SIG-M5 (cell line): ENCODE data around the gene LIPM.
"Not testable (repeated sequence)": the region's sequence is repeated elsewhere in the genome, so short reads cannot be mapped to it uniquely, and the experiment has no call there.

Source experiments
- DNase-seq: peaks from one replicate; lab custom pipeline; 2025; lab: John Stamatoyannopoulos, UW

LIPM gene

DNA sequence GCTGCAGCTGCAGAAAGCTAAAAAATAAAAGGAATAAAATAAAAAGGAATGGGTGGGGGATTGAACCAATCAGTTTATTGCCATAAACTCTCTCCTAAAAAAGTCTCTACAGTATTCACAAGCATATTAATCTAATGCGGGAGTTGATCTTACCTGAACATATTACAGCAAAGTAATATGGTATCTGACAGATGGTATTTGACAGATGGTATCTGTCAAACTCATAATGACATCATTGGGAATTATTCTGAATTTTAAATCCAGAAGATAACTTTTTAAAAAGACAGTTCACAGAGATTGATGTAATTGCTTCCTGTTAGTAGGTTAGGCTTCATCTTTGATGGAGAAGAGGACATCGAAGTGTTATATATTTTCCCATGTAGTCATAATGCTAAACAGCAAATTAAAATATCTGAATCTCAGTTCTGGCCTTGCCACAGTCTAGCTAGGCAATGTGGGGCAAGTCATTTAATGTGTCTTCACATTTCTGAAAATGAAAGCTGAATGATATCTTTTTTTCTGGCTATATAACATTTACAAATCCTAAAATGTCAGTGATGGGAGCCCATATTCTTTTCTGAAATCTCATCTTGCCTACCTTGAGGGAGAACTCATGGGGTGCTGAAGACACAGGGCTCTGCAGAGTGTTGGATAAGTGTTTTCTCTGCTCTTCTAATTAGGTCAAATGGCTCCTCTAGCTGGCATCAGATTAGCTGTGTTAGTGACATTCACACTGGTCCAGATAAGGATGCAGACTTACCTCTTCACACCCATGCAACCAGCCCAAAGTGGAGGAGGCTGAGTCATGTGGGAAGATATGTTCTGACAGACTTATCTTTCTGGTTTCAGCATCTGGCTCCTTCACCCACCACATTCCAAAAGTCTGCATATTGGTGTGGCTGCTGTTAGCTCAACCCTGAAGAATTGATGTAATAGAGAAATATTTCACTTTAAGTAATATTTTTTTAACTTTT, 2.1 kb upstream of the LIPM start:
- no peak for DNase-seq

DNA sequence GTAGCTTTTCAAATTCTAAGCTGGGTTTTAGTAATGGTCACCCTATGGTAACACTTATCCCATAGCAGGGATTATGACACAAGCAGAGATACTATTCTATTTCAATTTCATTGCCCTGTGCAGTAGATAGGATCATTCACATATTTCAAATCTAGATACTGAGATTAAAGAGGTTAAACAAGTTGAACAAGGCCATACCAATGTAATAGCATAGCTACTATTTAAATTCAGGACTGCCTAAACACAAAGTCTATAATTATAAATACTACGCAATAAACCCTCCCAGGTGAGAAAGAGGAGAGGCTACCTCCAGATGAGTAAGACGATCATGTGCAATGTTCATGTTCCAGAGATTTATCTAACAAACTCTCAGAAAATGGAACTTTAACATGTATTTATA, 1.1 kb downstream of the LIPM start:
- DNase-seq, result no peak

DNA sequence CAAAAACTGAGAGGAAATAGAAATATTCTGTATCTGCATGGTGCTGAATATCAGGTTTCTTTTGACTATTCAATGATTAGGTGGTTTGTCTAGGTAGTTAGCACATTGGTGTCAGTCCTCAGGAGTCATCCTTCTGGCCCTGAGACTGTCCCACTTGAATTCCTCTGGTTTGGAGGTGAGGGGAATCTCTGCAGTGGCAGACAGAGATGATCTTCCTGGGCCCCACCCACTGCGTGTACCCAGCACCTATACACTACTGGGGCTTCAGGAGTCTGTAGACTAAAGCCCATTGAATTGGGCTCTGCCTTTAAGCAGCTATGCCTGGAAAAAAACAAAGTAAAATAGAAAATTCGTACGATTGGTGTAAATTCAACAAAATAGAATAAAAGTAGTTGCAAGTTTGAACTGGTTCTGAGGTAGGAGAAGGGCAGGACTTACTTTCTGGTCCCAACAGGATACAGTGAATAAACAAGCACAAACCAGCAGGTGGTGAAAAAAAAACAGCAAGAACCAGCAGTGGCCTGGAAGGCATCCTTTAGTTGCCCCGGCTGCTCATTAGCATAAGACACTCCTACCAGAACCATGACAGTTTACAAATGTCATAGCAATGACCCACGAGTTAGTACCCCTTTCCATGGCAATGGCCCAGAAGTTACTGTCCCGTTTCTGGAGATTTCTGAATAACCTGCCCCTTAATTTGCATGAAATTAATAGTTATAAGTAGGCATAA, 1.7 kb downstream of the LIPM start:
- DNase-seq, result no peak

DNA sequence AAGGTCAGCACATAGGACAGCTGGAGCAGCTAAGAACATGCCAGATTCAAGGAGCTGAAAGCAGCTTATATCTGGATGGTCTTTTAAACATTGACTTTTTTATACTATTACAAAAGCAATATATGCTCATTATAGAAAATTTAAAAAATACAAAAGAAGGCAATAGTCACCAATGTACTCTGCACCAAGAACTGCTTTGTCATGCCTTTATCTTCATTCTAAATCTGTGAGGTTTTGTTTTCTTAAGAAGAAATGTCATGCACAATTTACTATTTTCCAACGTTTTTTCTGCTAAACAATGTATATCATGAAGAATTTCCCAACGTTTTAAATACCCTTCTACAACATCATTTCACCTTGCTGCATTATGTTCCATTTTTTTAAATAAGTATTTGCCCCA, 2.8 kb downstream of the LIPM start:
- DNase-seq, result no peak

DNA sequence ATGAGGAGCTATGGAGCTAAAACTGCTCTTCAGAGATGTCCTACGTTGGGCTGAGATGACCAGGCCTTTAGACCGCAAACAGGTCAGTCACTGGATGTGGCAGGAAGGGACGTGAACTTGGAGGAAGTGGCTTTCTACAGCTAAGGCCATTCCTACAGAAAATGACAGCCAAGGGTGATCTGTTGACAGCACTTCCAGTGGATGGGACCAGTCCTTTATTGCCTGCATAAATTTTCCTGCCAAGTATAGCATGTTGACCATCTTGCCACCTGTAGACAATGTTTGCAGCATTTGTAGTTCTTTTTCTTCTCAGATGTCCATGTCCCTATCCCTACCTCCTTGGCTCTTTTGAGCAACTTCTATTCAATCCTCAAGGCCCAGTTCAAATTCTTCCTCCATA, 3.4 kb downstream of the LIPM start:
- DNase-seq, result no peak

DNA sequence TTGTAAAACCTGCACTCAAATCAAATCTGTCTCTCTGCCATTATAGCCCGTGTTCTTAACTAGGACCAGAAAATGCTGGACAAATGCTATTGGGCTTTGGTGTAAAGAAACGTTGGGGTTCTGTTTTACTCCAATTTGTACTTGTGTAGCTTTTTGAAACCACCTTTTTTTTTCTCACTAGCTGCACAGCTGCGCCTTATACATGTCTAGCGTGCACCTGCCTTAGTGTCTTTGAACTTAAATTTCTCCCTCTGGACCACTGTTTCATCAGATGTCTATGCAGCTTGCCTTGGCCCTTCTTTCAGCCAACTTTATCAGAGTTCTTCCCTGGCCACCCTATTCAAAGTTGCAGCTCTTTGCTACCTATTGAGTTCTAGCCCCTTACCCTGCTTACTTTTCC, 7.1 kb downstream of the LIPM start:
- DNase-seq, result no peak

DNA sequence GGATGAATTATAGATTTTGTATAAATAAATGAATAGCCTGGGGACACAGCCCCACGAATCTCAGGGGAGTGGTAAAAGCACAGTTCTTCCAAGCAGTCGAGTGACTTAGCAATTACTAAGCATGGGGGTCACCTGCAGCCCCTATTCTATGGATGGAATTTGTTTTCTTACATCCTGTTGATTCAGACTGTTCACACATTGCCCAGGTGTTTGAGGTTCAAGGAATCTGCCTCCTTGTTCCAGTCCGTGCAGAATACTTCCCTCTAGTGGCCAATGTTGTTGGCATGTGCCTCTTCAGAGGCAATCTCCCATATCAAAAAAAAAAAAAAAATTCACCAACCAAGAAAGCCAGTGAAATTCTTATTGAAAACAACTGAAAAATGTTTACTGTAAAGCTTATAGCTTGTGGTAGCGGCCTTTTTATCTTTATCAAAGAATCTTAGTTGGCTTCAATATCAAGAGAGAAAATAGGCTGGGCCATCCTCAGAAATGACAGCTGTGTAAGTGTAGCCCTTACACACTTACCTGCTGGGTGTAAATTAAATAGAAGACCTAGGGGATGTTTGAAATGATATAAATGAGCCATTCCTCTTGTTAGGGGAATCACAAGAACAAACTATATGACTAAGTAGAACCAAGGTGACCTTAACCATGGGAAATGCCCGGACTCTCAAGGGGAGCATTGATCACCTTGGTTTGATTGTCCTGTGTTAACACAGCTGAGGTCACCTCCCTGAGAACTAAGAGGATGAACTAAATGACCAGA, 7.8 kb downstream of the LIPM start:
- DNase-seq, result no peak

DNA sequence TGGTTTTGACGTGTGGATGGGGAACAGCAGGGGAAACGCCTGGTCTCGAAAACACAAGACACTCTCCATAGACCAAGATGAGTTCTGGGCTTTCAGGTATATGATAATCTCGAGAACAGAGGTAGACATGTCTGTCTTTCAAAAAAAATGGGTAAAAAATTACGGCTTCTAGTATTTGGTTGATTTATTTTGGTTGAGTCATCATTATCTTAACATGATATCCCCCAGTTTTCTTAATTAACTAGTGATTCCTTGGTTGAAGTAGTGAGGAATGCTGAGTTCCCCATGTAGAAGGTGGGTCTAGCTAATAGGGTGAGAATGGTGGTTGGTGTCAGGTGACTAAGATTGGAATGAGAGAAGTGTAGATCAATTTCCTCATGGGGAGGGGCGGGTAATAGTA, 10.7 kb downstream of the LIPM start:
- no peak for DNase-seq

DNA sequence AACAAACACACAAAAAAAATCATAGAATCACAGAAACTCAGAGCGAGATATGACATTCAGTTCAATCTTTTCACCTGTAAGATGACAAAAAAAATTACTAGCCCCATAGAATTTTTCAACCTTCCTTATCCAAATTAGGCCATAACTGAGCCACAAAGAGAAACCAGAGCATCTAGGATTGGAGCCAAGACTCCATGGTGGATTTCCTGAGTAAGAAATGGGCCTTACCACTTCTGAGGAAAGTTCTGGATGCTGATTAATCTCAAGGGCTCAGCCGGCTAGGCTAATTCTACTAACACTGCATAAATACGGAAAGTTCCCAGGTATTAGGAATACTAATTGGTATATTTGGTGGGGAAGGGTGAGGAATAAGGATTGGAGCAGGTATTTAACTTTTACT, 16.8 kb downstream of the LIPM start:
- DNase-seq, result no peak

DNA sequence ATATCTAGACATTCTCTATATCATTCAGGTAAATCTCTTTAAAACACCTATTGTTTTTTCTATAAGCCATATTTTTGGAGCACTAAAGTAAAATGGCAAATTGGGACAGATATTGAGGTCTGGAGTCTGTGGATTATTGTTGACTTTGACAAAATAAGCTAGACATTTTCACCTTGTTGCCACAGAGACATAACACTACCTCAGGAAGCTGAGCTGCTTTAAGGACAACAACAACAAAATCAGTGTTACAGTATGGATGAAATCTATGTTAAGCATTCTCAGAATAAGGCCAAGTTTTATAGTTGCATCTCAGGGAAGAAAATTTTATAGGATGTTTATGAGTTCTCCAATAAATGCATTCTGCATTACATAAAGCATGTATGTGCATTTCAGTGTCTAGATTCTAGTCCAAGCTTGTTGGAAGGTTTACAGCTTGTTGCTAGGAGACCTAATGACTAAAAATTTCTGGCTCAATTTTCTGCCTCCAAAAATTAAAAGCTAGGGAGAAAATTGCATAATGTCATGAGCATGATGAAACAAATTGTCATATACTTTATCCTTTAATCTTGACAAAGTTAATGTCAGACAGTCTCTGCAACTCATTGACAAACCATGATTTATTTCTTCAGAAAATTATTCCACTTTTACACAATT, 18.3 kb downstream of the LIPM start:
- DNase-seq, result no peak

DNA sequence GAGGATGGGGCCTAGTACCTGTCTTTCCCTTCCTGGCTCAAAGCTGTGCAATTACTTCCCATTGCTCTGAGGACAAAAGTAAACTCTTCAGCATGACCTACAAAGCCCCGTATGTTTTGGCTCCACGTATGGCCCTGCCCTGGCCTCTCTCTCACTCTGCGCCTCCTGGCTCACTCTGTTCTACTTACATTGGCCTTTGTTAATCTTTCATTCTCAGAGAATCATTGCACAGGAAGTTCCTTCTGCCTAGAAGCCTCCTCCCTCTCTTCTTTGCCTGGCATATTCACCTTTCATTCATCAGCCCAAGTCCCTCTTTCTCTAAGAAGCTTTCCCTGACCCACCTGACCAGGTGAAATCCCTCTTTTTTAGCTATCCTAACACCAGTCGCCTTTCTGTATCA, 23.9 kb downstream of the LIPM start:
- no peak for DNase-seq

DNA sequence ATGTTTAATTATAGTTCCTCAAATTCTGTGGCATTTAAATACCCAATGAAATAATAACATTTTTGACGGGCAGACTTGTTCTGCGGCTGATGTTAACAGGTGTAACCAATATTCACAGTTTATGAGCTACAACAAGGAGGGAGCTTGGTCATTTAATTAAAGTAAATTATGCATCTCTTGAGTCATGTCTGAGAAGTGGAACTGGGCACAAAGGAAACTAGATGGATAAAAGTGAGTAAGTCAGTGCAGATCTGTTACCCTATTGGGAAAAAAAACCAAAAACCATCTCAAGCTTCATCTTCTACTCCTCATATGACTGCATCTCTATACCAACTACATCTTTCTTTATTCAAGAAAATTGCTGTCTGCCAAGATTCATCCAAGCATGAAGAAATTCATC, 25.1 kb downstream of the LIPM start:
- no peak for DNase-seq

DNA sequence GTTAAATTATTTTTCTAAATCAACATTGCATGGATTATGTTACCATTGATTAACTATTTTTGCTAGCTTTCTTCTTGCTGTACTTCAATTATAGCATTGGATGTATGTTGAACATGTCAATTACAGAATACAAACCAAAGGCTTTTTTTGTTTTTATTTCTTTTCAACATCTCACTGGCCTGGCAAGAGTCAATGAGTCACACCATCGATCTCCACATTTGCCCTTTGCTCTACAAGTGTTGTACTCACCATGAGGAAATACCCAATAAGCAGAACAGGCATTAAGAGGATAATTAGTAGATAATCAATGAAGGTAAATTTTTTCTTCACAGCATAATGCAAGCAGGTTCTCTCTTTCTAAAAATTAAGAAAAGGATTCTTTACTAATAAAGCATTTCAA, 25.8 kb downstream of the LIPM start:
- no peak for DNase-seq

DNA sequence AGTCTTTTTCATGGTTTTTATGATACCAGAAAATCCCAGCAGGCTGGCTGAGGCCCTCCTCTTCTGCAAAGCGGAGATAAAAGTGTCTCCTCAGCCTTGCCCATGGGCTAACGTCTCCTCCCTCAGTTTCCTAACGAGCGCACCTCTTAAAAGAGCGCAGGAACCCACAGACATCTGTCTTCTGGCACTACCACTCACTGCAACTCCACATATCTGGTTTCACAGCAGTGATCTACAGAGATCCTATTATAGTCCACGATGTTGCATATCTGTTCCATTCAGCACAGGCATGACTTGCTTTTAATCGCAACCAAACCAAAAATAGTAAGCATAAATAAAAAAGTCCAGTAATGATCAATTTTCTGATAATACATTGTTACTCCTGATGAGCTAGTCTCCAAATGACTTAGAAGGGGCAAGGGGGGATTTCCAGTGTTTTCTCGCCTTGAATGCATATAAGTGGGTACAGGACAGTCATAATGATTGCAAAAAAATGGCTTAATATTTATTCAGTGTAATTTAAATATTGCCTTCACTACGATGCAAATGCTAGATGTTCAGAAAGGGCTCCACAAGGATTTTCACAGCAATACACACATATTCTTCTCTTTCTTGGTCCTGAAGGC, 28.2 kb downstream of the LIPM start:
- DNase-seq, result no peak

DNA sequence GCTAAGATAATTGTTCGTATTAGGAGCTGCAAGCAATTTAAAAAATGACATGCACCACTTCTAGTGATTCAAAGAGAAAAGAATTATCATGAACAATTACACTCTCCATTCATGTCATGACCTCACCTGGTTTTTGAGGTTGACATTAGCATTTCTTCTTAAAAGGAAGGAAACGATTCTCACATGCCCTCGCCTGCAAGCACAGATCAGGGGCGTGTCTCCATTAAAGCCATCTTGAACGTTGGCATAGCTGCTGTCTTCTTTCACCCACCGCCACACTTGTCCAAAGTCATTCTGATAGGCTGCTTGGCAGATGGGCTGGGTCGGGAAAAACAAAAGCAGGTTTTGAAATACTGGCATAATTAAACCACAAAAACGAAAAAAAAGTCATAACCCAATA, 29.2 kb downstream of the LIPM start:
- DNase-seq, result no peak

DNA sequence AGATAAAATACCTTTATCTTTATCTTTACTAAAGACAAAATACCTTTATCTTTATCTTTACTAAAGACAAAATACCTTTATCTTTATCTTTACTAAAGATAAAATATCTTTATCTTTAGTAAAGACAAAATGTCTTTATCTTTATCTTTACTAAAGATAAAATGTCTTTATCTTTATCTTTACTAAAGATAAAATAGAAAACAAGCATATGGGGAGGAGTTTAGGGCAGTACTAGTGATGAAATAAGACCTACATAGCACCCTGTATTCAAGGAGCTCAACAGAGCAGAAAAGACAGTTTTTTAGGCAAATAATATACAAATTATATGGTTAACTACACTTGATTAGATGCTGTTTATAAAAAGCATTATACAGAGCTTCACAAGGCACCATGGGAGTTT, 29.8 kb downstream of the LIPM start:
- no peak for DNase-seq

DNA sequence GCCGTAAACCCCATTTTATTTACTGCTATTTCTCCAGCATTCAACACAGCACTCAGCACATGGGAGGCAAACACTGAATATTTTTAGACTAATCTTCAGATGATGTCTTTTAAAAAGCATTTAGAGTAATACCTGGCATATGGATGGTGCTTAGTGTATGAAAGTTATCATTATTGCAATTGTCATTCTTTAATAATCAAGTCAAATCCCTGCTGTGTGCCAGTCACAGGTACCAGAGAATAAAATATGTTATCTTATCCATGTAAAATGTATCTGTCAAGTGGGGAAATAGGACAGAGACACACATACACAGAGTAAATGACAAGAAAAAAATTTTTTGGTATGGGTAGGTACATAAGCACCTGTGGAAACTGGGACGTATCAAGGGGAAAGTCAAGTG, 30.6 kb downstream of the LIPM start:
- DNase-seq, result no peak

DNA sequence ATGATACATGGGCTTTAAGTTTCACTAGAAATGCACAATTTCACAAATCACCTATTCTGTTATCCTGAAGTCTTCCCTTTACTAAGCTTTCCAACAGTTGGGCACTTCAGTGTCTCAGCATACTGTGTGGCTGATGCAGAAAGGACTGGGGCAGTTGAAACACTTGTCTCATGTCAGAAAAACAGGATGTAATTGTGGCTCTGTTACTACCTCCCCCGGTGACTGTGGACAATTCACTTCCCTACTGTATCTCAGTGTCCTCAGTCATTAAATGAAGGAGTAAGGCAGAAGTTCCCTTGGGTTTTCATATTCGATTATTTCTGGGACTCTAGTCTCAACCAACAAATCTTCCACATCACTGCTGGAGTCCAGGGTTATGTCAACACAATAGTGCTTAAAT, 31.2 kb downstream of the LIPM start:
- DNase-seq, result no peak

DNA sequence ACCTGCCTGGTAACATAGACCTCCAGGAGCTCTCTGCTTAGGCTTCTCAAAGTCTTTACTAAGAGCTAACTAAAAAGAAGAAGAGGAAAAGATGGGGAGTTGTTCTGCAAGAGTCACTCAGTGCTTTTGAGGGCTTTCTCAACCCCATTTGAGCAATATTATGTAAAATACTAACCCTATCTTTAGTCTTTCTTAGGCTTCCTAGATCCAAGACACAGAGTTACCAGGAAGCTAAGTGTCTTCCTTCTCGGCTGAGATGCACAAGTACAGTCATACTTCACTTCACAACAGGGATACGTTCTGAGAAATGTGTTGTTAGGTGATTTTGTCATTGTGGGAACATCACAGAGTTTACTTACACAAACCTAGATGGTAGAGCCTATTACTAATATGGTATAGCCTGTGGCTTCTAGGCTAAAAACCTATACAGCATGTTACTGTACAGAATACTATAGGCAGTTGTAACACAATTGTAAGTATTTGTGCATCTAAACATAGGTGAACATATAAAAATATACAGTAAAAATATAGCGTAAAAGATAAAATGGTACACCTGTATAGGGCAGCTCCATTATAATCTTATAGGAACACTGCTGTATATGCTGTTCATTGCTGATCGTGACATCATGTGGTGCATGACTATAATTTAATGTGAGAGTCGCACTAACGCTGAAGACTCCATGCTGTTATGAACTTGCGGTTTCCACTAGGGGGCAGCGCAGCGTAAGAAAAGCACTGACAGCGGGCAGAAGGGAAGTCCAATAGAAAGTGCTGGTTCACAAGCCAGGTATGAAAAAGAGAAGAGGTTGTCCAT, 32.8 kb downstream of the LIPM start:
- no peak for DNase-seq

DNA sequence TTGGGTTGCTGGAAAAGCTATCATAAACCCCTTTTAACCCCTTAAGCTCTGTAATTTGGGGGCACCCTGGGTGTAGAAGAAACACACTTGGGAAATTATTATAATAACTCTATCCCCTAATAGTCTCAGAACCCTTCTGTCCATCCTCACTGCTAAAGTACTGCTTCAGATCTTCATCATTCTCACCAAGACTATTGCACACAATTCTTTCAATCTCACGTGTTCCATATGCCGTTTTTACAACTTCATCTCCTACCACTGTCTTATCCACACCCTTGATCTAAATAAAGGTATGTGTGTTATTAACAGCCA, 33.3 kb downstream of the LIPM start:
- no peak for DNase-seq

DNA sequence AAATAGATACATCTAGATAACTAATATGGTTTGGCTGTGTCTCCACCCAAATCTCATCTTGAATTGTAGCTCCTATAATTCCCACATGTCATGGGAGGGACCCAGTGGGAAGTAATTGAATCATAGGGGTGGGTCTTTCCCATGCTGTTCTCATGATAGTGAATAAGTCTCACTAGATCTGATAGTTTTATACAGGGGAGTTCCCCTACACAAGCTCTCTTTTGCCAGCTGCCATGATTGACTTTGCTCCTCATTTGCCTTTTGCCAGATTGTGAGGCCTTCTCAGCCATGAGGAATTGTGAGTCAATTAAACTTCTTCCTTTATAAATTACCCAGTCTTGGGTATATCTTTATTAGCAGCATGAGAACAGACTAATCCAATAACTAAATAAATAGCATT, 35.1 kb downstream of the LIPM start:
- not testable (repeated sequence) for DNase-seq
